Adrenal gland (tissue), 5 donors: ENCODE measurements around the gene DCBLD1.

Source experiments
- POLR2A ChIP-seq, 2 donors: fragments of 450-650 bp; IDR thresholded peaks; one replicate each; pipeline ENCODE4 v1.6.1; 2017; ENCODE audit warnings: antibody characterized with exemption in 2 of 2, mild to moderate bottlenecking in 2 of 2, moderate library complexity in 1 of 2
- TF ChIP-seq, protein P1 (sequence below), 6 experiments: fragments of 450-650 bp in 4 of 6; fragments of 200-600 bp in 2 of 6; sonication (generic) in 1 of 6; IDR thresholded peaks; 1 replicate in 5 of 6; 2 replicates in 1 of 6; pipeline versions ENCODE4 v1.5.1 to v1.8.0; 2016 to 2021; ENCODE audit warnings: antibody characterized with exemption in 6 of 6, mild to moderate bottlenecking in 2 of 6, moderate library complexity in 1 of 6
- donor health status: DM: no; HTN: no; CAD: no.

DNA sequence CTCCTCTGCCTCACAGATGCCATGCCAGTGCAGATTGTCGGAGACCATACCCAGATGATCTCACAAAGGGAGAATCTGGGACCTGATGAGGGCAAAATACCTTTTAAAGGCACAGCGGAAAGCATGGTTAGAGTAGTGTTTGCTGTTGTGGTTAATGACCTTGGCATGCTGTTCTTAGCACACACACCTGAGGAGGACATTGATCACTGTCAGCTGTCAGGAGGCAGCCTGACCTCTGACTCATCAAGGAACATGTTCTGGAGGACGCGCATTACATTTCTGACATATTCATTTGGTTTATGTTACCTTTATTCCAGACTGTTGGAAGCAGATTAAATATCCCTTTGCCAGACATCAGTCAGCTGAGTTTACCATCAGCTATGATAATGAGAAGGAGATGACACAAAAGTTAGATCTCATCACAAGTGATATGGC is 62.7 kb downstream of the DCBLD1 start:
- TF ChIP-seq, protein P1, sequence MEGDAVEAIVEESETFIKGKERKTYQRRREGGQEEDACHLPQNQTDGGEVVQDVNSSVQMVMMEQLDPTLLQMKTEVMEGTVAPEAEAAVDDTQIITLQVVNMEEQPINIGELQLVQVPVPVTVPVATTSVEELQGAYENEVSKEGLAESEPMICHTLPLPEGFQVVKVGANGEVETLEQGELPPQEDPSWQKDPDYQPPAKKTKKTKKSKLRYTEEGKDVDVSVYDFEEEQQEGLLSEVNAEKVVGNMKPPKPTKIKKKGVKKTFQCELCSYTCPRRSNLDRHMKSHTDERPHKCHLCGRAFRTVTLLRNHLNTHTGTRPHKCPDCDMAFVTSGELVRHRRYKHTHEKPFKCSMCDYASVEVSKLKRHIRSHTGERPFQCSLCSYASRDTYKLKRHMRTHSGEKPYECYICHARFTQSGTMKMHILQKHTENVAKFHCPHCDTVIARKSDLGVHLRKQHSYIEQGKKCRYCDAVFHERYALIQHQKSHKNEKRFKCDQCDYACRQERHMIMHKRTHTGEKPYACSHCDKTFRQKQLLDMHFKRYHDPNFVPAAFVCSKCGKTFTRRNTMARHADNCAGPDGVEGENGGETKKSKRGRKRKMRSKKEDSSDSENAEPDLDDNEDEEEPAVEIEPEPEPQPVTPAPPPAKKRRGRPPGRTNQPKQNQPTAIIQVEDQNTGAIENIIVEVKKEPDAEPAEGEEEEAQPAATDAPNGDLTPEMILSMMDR (IDR thresholded peaks at IDR 0.05), result no peak
- TF ChIP-seq POLR2A (IDR thresholded peaks at IDR 0.05), result no peak
